HepG2 (cell line): Measurements from ENCODE around the gene RPS6KA5. TPM values are rescaled to one million over a fixed set of nuclear protein-coding genes. Genes with fewer than 3 reads are reported as not detected.

Source experiments
- ATAC-seq: fragments of 200-7000 bp; cut with Tn5 transposase; 3 replicates; pipeline ENCODE4 v1.9.1; 2020; ENCODE audit warnings: mild to moderate bottlenecking, moderate library complexity
- BruUV-seq: library from RNA; stranded (reverse); fragments of 400-500 nt; replicated peaks from 2 replicates; lab custom pipeline; 2021; lab: Mats Ljungman, UMichigan
- CTCF ChIA-PET: fragments of 300-600 bp; formaldehyde crosslinking; extraction: SDS; loops from one replicate; lab custom pipeline; 2021; ENCODE audit warnings: low total read pairs, inconsistent platforms, low intra/inter-chr PET ratio; lab: Yijun Ruan, JAX
- POLR2A ChIA-PET: fragments of 350-600 bp; sonication (Branson Sonifier 250); formaldehyde crosslinking; loops from one replicate; lab custom pipeline; 2020; ENCODE audit warnings: antibody characterized with exemption, inconsistent platforms; lab: Yijun Ruan, JAX
- DNase-seq: peaks from one replicate; pipeline ENCODE4 v3.0.0-alpha.2; 2015; ENCODE audit warnings: low spot score
- FAIRE-seq: peaks from 3 replicates; lab custom pipeline; 2011; peaks lifted over from hg19 to GRCh38; lab: Jason Lieb, UNC
- H2AFZ ChIP-seq: one replicate; pipeline ENCODE4 v1.6.1; 2011; ENCODE audit warnings: low read length, inconsistent platforms
- H3K27ac ChIP-seq: fragments of 300-600 bp; 3 replicates; pipeline ENCODE4 v1.8.0; 2011; ENCODE audit warnings: mixed run types, mild to moderate bottlenecking, mixed read lengths, low read length, inconsistent platforms; ENCODE audit not compliant: insufficient read depth; ENCODE audit errors: extremely low read length
- H3K27me3 ChIP-seq, 2 experiments: fragments of 200-600 bp in 1 of 2; 2 replicates in 1 of 2; 3 replicates in 1 of 2; pipeline versions ENCODE4 v1.6.0 to v1.8.0; 2011; ENCODE audit warnings: low read length in 2 of 2, mild to moderate bottlenecking in 2 of 2, moderate library complexity in 2 of 2, inconsistent platforms in 1 of 2; ENCODE audit not compliant: insufficient read depth in 2 of 2, control insufficient read depth in 1 of 2
- H3K36me3 ChIP-seq, 2 experiments: fragments of 200-600 bp in 1 of 2; replicated peaks in 1 of 2; 2 replicates in 1 of 2; 3 replicates in 1 of 2; pipeline versions ENCODE4 v1.5.1 to v1.8.0; 2011; ENCODE audit warnings: low read length in 2 of 2, inconsistent platforms in 1 of 2; ENCODE audit not compliant: insufficient read depth in 2 of 2, control insufficient read depth in 1 of 2
- H3K4me1 ChIP-seq: 2 replicates; pipeline ENCODE4 v1.5.1; 2012; ENCODE audit warnings: low read length, inconsistent platforms; ENCODE audit not compliant: insufficient read depth
- H3K4me2 ChIP-seq: 2 replicates; pipeline ENCODE4 v1.6.0; 2011; ENCODE audit warnings: low read depth, low read length, inconsistent platforms
- H3K4me3 ChIP-seq, 3 experiments: fragments of 200-600 bp in 1 of 3; sonication (generic), shearing (Covaris generic) in 1 of 3; replicated peaks in 1 of 3; 2 replicates each; pipeline ENCODE4 v1.5.1; 2011 to 2016; ENCODE audit warnings: low read length in 3 of 3, inconsistent platforms in 2 of 3, low read depth in 2 of 3, mild to moderate bottlenecking in 2 of 3, control low read depth in 1 of 3, mixed read lengths in 1 of 3; ENCODE audit not compliant: insufficient read depth in 1 of 3
- H3K79me2 ChIP-seq: one replicate; pipeline ENCODE4 v1.6.1; 2011; ENCODE audit warnings: low read length, inconsistent platforms; ENCODE audit not compliant: insufficient read depth
- H3K9ac ChIP-seq: 2 replicates; pipeline ENCODE4 v1.6.0; 2011; ENCODE audit warnings: mild to moderate bottlenecking, low read depth, low read length, inconsistent platforms; ENCODE audit not compliant: insufficient read depth
- H3K9me3 ChIP-seq: 2 replicates; pipeline ENCODE4 v1.5.1; 2012; ENCODE audit warnings: mild to moderate bottlenecking, low read length
- H4K20me1 ChIP-seq: 2 replicates; pipeline ENCODE4 v1.6.0; 2011; ENCODE audit warnings: inconsistent platforms, mild to moderate bottlenecking, low read length, moderate library complexity; ENCODE audit not compliant: insufficient read depth
- ARID2 ChIP-seq: sonication (generic); formaldehyde crosslinking; IDR thresholded peaks from 2 replicates; pipeline ENCODE4 v1.8.1; 2022; ENCODE audit warnings: mild to moderate bottlenecking, missing genetic modification reagents, borderline replicate concordance
- BORCS8-MEF2B ChIP-seq: sonication (generic); formaldehyde crosslinking; IDR thresholded peaks from 2 replicates; pipeline ENCODE4 v1.8.0; 2022; ENCODE audit warnings: mild to moderate bottlenecking, missing genetic modification reagents
- DNMT3B ChIP-seq: conservative IDR thresholded peaks from 2 replicates; pipeline ENCODE4 v1.6.1; 2016; ENCODE audit warnings: missing biosample characterization, control low read depth
- FOXM1 ChIP-seq: sonication (generic); formaldehyde crosslinking; IDR thresholded peaks from 2 replicates; pipeline ENCODE4 v1.5.0; 2020; ENCODE audit warnings: missing genetic modification reagents
- HMGA1 ChIP-seq: sonication (generic); formaldehyde crosslinking; conservative IDR thresholded peaks from 2 replicates; pipeline ENCODE4 v1.4.0; 2020; ENCODE audit warnings: missing genetic modification reagents
- MTA1 ChIP-seq: sonication (generic); formaldehyde crosslinking; IDR thresholded peaks from 2 replicates; pipeline ENCODE4 v1.4.0; 2020; ENCODE audit warnings: missing genetic modification reagents, mild to moderate bottlenecking, borderline replicate concordance
- NR0B2 ChIP-seq: sonication (generic); formaldehyde crosslinking; IDR thresholded peaks from 2 replicates; pipeline ENCODE4 v1.4.0; 2020; ENCODE audit warnings: mild to moderate bottlenecking, missing genetic modification reagents
- PBX3 ChIP-seq: sonication (generic); formaldehyde crosslinking; IDR thresholded peaks from 2 replicates; pipeline ENCODE4 v1.8.1; 2023; ENCODE audit warnings: missing genetic modification reagents, inconsistent platforms, borderline replicate concordance
- POLR2A ChIP-seq, 2 experiments: IDR thresholded peaks; 2 replicates each; pipeline ENCODE4 v1.6.1; 2011; ENCODE audit warnings: low read depth in 2 of 2, low read length in 2 of 2, mild to moderate bottlenecking in 1 of 2, moderate library complexity in 1 of 2; ENCODE audit not compliant: insufficient read depth in 1 of 2
- PTBP1 ChIP-seq: fragments of 200-400 bp; formaldehyde crosslinking; IDR thresholded peaks from 2 replicates; pipeline ENCODE4 v1.6.1; 2018; ENCODE audit warnings: low read length, low read depth; ENCODE audit not compliant: poor library complexity, severe bottlenecking
- SETDB1 ChIP-seq: sonication (generic); formaldehyde crosslinking; IDR thresholded peaks from 2 replicates; pipeline ENCODE4 v1.5.1; 2020; ENCODE audit warnings: missing genetic modification reagents, mild to moderate bottlenecking, borderline replicate concordance
- U2AF1 ChIP-seq: fragments of 200-400 bp; formaldehyde crosslinking; optimal IDR thresholded peaks from 2 replicates; pipeline ENCODE3; 2017; ENCODE audit warnings: mild to moderate bottlenecking, low read depth, low read length
- ZFAT ChIP-seq: sonication (generic); formaldehyde crosslinking; conservative IDR thresholded peaks from 2 replicates; pipeline ENCODE4 v1.8.1; 2023; ENCODE audit warnings: missing genetic modification reagents, inconsistent platforms
- ZNF280D ChIP-seq: sonication (generic); formaldehyde crosslinking; IDR thresholded peaks from 2 replicates; pipeline ENCODE4 v1.5.1; 2020; ENCODE audit warnings: mild to moderate bottlenecking, missing genetic modification reagents
- ZNF530 ChIP-seq: sonication (generic); formaldehyde crosslinking; IDR thresholded peaks from 2 replicates; pipeline ENCODE4 v1.5.0; 2020; ENCODE audit warnings: low read depth, mild to moderate bottlenecking, missing genetic modification reagents
- ZNF629 ChIP-seq: sonication (generic); formaldehyde crosslinking; conservative IDR thresholded peaks from 2 replicates; pipeline ENCODE4 v1.5.0; 2020; ENCODE audit warnings: missing genetic modification reagents
- ZNF772 ChIP-seq: sonication (generic); formaldehyde crosslinking; IDR thresholded peaks from 2 replicates; pipeline ENCODE4 v1.5.0; 2020; ENCODE audit warnings: mild to moderate bottlenecking, missing genetic modification reagents
- ZNF878 ChIP-seq: sonication (generic); formaldehyde crosslinking; IDR thresholded peaks from 2 replicates; pipeline ENCODE4 v1.8.1; 2023; ENCODE audit warnings: mild to moderate bottlenecking, missing genetic modification reagents, moderate library complexity
- ZSCAN20 ChIP-seq: sonication (generic); formaldehyde crosslinking; IDR thresholded peaks from 2 replicates; pipeline ENCODE4 v1.4.0; 2020; ENCODE audit warnings: missing genetic modification reagents, mild to moderate bottlenecking, borderline replicate concordance
- WGBS: methylation state at CpG from one replicate; pipeline ENCODE4 v1.1.6; 2017; ENCODE audit warnings: low lambda C conversion rate; 5-methylcytosine and 5-hydroxymethylcytosine counted together
- in situ Hi-C: cut with HindIII; loops from 2 replicates; pipeline ENCODE4 v1.10.0; 2017; ENCODE audit warnings: low pct_unique_long_range_greater_than_20kb; ENCODE audit not compliant: extremely low pct_ligation_motif_present
- intact Hi-C: fragments of 100-400 bp; cut with micrococcal nuclease; formaldehyde crosslinking; loops from one replicate; pipeline ENCODE4 v1.10.0; 2022; ENCODE audit not compliant: unreplicated experiment
- polyA plus RNA-seq, 8 experiments: library from polyadenylated mRNA; depleted of rRNA in 3 of 8; stranded (reverse) in 7 of 8; unstranded in 1 of 8; fragments of >200 nt; fragmentation: Illumina TruSeq in 4 of 8; extraction: Trizol in 4 of 8; gene quantifications; 2 replicates each; pipeline versions ENCODE4 v1.2.1 to v1.2.3, GENCODE V29; 2011 to 2016; ENCODE audit warnings: low read depth in 4 of 8, missing spikeins in 1 of 8, mixed read lengths in 1 of 8; ENCODE audit not compliant: insufficient read depth in 1 of 8
- total RNA-seq, 5 experiments: library from RNA; depleted of rRNA; stranded (reverse); fragments of >200 nt; fragmentation: Illumina TruSeq; extraction: Trizol; gene quantifications; 2 replicates each; pipeline ENCODE4 v1.2.3, GENCODE V29; 2016; ENCODE audit warnings: low read depth in 1 of 5
- TF ChIP-seq, protein P1 (sequence below): sonication (generic); formaldehyde crosslinking; IDR thresholded peaks from 2 replicates; pipeline ENCODE4 v1.4.0; 2020; ENCODE audit warnings: missing genetic modification reagents

RPS6KA5 gene
- total and polyA plus RNA-seq, 2 of the 13 experiments (the other 11 are each of a cell fraction or from before 2014, with no cell fraction given), result 0.50 to 0.58 TPM

GRCh38 chr14:90983560-90983959, 76.9 kb downstream of the RPS6KA5 start (continued):
- TF ChIP-seq ZNF280D (no peak), ARID2 (CRISPR knock-in tag) (no peak), BORCS8-MEF2B (CRISPR knock-in tag) (no peak), HMGA1 (no peak), POLR2A (IDR thresholded peaks at IDR 0.05; ENCODE audit: insufficient read depth in 1 of 2, low read depth in 2 of 2, low read length in 2 of 2) (no peak), ZNF530 (no peak), PBX3 (CRISPR knock-in tag) (no peak), ZNF629 (CRISPR knock-in tag) (no peak)

DNA sequence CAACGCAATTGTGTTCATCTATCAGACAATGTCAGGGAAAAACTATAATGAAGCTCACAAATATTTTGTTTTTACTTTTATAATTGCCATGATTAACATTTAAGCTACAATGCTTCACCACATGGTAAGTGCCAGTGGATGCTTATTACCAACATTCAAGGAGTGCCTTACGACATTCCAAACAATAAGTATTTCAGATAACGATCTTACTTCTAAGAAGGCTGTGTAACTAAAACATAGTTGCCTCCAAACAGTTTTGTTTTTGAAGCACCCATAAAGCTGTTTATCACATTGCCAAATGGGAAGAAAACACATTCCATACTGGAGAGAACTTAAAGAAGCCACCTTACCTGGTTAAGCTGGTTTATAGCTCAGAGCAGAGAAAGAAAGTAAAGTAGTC, 78.8 kb downstream of the RPS6KA5 start:
- intact Hi-C loops (no loop called here), in situ Hi-C loops (no loop called here)
- H3K4me3 ChIP-seq, result no peak overlapping the region
- no peak overlapping the region for H3K27ac ChIP-seq
- no TSS peak for BruUV-seq
- no peak overlapping the region for H3K9ac ChIP-seq
- H3K27me3 ChIP-seq, result no peaks in the 10 kb centered on the region
- H3K36me3 ChIP-seq, result no peaks in the 10 kb centered on the region
- no peak overlapping the region for H3K4me2 ChIP-seq
- DNase-seq (no peak), FAIRE-seq (no peak), ATAC-seq (no peak)
- ChIA-PET POLR2A (no interaction called here), CTCF (no interaction called here)
- no peaks in the 10 kb centered on the region for H3K79me2 ChIP-seq
- H3K4me1 ChIP-seq, result no peaks in the 10 kb centered on the region
- WGBS, result 58% methylated on average over 3 of the region's 3 CpGs
- H3K9me3 ChIP-seq, result no peaks in the 10 kb centered on the region
- no peak overlapping the region for H2AFZ ChIP-seq
- no peaks in the 10 kb centered on the region for H4K20me1 ChIP-seq
- TF ChIP-seq ZNF878 (CRISPR knock-in tag) (no peak), ZSCAN20 (CRISPR knock-in tag) (no peak), FOXM1 (CRISPR knock-in tag) (no peak), ZFAT (CRISPR knock-in tag) (no peak), ZNF772 (CRISPR knock-in tag) (no peak), NR0B2 (CRISPR knock-in tag) (no peak), DNMT3B (CRISPR knock-in tag) (no peak), SETDB1 (no peak), U2AF1 (no peak), PTBP1 (no peak), MTA1 (CRISPR knock-in tag) (no peak)
- TF ChIP-seq, protein P1, sequence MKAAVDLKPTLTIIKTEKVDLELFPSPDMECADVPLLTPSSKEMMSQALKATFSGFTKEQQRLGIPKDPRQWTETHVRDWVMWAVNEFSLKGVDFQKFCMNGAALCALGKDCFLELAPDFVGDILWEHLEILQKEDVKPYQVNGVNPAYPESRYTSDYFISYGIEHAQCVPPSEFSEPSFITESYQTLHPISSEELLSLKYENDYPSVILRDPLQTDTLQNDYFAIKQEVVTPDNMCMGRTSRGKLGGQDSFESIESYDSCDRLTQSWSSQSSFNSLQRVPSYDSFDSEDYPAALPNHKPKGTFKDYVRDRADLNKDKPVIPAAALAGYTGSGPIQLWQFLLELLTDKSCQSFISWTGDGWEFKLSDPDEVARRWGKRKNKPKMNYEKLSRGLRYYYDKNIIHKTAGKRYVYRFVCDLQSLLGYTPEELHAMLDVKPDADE (CRISPR knock-in tag), result no peak
